ENCODE results near the gene RCE1. TPM values are rescaled to one million over a fixed set of nuclear protein-coding genes. Genes with fewer than 3 reads are reported as not detected.

RCE1 gene
- total RNA-seq, 1 experiment from 2014 or later, result 17.8 TPM

GRCh38 chr11:66841861-66842260 lies 1.4 kb upstream of the RCE1 start:
- no peak for DNase-seq (ENCODE audit: low read depth, low spot score)
- in situ Hi-C loops (cut with HindIII; ENCODE audit: low pct_unique_long_range_greater_than_20kb, low sequenced_read_pairs), result no loop called here

GRCh38 chr11:66842501-66842895 lies 743 bp upstream of the RCE1 start:
- in situ Hi-C loops (cut with HindIII; ENCODE audit: low pct_unique_long_range_greater_than_20kb, low sequenced_read_pairs), result no loop called here
- DNase-seq (ENCODE audit: low read depth, low spot score), result no peak

GRCh38 chr11:66843776-66844495 lies 695 bp downstream of the RCE1 start:
- in situ Hi-C loops (cut with HindIII; ENCODE audit: low pct_unique_long_range_greater_than_20kb, low sequenced_read_pairs), result no loop called here
- no peak for DNase-seq (ENCODE audit: low read depth, low spot score)

DNA sequence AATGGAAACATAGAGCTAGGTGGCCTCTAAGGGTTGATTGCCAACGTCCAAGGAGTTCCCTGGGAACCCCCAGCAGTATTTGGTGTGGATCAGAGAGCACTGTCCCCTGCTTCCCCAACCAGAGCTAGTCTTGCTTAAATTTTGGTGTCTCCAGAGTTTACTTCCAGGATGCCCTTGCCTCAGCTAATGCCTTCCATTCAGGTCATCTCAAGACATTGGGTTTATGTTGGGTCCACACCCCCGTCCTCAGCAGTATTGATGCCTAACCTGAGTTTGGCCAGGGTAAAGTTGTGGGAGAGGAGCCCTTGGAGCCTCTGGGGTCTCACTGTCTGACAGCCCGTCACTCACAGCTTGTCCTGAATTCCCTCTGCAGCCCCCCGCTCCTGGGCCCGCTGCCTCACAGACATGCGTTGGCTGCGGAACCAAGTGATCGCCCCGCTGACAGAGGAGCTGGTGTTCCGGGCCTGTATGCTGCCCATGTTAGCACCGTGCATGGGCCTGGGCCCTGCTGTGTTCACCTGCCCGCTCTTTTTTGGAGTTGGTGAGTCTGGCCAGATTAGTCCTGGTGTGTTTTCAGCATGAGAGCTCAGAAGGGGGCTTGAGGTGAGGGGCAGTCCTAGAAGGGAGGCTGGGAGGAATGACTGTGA lies 1.4 kb downstream of the RCE1 start:
- DNase-seq (ENCODE audit: low read depth, low spot score), result no peak
- in situ Hi-C loops (cut with HindIII; ENCODE audit: low pct_unique_long_range_greater_than_20kb, low sequenced_read_pairs), result no loop called here

- in situ Hi-C loops (cut with HindIII; ENCODE audit: low pct_unique_long_range_greater_than_20kb, low sequenced_read_pairs), result no loop called here
- DNase-seq (ENCODE audit: low read depth, low spot score), result no peak
These were observed 2.1 kb downstream of the RCE1 start for GRCh38 chr11:66845143-66845875.

DNA sequence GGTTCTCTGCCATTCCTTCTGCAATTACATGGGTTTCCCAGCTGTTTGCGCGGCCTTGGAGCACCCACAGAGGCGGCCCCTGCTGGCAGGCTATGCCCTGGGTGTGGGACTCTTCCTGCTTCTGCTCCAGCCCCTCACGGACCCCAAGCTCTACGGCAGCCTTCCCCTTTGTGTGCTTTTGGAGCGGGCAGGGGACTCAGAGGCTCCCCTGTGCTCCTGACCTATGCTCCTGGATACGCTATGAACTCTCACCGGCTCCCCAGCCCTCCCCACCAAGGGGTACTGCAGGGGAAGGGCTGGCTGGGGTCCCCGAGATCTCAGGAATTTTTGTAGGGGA lies 2.6 kb downstream of the RCE1 start:
- in situ Hi-C loops (cut with HindIII; ENCODE audit: low pct_unique_long_range_greater_than_20kb, low sequenced_read_pairs), result no loop called here
- DNase-seq (ENCODE audit: low read depth, low spot score), result no peak

GRCh38 chr11:66846671-66847091 lies 3.4 kb downstream of the RCE1 start:
- DNase-seq (ENCODE audit: low read depth, low spot score), result no peak

GRCh38 chr11:66847461-66848232 lies 4.4 kb downstream of the RCE1 start:
- in situ Hi-C loops (cut with HindIII; ENCODE audit: low pct_unique_long_range_greater_than_20kb, low sequenced_read_pairs), result no loop called here
- DNase-seq (ENCODE audit: low read depth, low spot score), result no peak

More at GRCh38 chr11:66846671-66847091, 3.4 kb downstream of the RCE1 start:
- in situ Hi-C loops (cut with HindIII; ENCODE audit: low pct_unique_long_range_greater_than_20kb, low sequenced_read_pairs), result no loop called here

GRCh38 chr11:66848671-66849500 lies 5.6 kb downstream of the RCE1 start:
- DNase-seq (ENCODE audit: low read depth, low spot score), result no peak
- in situ Hi-C loops (cut with HindIII; ENCODE audit: low pct_unique_long_range_greater_than_20kb, low sequenced_read_pairs), result no loop called here

DNA sequence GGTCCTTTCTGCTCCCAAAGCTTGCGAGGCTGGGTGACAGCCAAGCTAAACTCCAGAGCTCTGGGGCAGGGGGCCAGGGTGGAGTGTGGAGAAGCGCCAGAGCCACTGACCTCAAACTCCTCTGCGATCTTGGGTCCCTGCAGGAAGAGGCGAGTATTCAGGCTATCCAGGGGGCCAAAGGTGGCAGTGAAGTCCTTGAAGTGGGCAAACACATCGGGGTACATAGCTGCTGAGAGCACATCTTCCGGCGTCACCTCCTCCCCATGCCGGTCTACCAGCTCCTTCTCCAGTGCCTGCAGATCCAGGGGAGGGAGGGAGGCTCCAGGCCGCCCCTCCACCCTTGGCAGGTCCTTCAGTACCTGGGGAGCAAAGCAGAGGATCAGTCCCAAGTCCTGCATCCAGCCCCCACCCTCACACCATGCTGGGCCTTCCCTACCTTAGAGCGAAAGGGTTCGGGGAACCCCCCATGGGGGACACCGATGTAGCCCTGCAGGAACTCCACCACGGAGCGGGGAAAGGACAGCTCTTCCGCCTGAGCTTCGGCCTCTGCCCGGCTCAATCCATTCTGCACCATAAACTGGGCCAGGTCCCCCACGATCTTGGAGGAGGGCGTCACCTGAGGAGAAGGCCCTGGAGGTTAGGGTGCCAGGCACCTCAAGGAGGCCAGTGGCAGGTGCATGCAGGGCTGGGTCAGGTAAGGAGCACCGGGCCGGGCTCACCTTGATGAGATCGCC lies 6.4 kb downstream of the RCE1 start:
- in situ Hi-C loops (cut with HindIII; ENCODE audit: low pct_unique_long_range_greater_than_20kb, low sequenced_read_pairs), result no loop called here

GRCh38 chr11:66850235-66850587 lies 7.0 kb downstream of the RCE1 start:
- in situ Hi-C loops (cut with HindIII; ENCODE audit: low pct_unique_long_range_greater_than_20kb, low sequenced_read_pairs), result no loop called here
- no peak for DNase-seq (ENCODE audit: low read depth, low spot score)

More for the DNA sequence above, 6.4 kb downstream of the RCE1 start:
- DNase-seq (ENCODE audit: low read depth, low spot score), result no peak

GRCh38 chr11:66850588-66851238 lies 7.5 kb downstream of the RCE1 start:
- in situ Hi-C loops (cut with HindIII; ENCODE audit: low pct_unique_long_range_greater_than_20kb, low sequenced_read_pairs), result no loop called here
- DNase-seq (ENCODE audit: low read depth, low spot score), result no peak

DNA sequence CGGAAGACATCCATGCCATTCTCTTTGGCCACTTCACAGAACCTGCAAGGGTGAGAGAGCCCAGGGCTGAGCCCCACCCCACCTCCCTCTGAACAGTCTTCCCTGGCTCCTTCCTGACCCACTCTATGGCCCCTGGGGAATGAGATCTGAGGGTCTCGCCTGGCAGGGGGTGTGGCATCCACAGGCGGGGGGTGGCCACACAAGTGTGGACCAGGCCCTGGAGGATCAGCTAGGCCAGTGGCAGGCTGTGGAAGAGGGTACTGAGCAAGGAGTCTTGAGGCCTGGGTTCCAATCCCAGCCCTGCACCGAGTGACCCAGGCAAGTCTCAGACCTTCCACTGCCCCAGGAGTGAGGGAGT lies 8.0 kb downstream of the RCE1 start:
- in situ Hi-C loops (cut with HindIII; ENCODE audit: low pct_unique_long_range_greater_than_20kb, low sequenced_read_pairs), result no loop called here
- no peak for DNase-seq (ENCODE audit: low read depth, low spot score)

GRCh38 chr11:66851698-66852465 lies 8.6 kb downstream of the RCE1 start:
- DNase-seq (ENCODE audit: low read depth, low spot score), result peak; percentile 38
- in situ Hi-C loops (cut with HindIII; ENCODE audit: low pct_unique_long_range_greater_than_20kb, low sequenced_read_pairs), result no loop called here

DNA sequence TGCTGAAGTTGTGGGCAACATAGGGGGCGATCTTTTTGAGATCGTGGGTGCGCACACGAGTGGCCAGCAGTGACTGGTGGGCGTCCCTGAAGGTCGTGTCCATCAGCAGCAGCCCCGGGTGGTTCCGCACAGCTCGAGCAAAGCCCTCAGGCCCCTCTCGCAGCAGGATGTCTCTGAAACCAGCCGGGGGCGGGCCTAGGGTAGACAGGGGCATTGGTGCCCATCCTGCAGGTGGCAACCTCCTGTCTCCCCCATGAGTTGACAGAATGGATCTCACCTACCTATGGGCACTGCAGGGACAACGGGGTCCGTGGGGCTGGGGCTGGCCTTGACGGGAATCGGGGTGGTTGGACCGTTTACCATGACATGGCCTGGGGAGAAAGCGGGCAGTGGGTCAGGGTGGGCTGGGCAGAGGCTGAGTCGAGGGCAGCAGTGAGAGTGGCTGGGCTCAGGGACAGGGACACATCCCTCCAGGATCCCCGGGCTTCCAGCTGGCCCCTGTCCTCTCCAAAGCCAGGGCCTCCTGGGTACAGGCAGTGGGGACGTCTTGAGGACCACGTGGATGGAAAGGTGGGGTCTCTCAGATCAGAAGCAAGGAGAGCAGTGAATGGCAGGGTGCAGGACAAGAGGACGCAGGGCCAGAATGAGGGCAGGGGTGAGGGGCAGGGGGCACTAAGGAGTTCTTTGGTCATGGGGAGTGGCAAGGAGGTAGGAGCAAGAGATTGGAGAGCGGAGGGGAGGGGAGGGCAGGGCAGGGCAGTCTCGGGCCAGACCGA lies 9.4 kb downstream of the RCE1 start:
- no peak for DNase-seq (ENCODE audit: low read depth, low spot score)
- in situ Hi-C loops (cut with HindIII; ENCODE audit: low pct_unique_long_range_greater_than_20kb, low sequenced_read_pairs), result no loop called here
